GM18499 (cell line): ENCODE measurements around the gene FBXO36.

Experiments
- ATAC-seq: cut with Tn5 transposase; IDR thresholded peaks from one replicate; pipeline ENCODE4 v1.9.1; 2021; ENCODE audit warnings: moderate number of reproducible peaks; ENCODE audit not compliant: insufficient read depth, unreplicated experiment

Gene FBXO36

GRCh38 chr2:230042195-230042594 is 119.9 kb downstream of the FBXO36 start:
- no peak for ATAC-seq

- no peak for ATAC-seq
Measured at GRCh38 chr2:230043025-230043424, 120.7 kb downstream of the FBXO36 start.

- no peak for ATAC-seq
Measured at GRCh38 chr2:230043461-230043860, 121.2 kb downstream of the FBXO36 start.

- ATAC-seq: no peak
Measured at GRCh38 chr2:230046491-230046890, 124.2 kb downstream of the FBXO36 start.

GRCh38 chr2:230048010-230048671 is 125.8 kb downstream of the FBXO36 start:
- no peak for ATAC-seq

GRCh38 chr2:230050136-230050535 is 127.8 kb downstream of the FBXO36 start:
- no peak for ATAC-seq

GRCh38 chr2:230052299-230052698 is 130.0 kb downstream of the FBXO36 start:
- ATAC-seq: no peak

- ATAC-seq: no peak
Measured at GRCh38 chr2:230053753-230054478, 131.6 kb downstream of the FBXO36 start.

- no peak for ATAC-seq
Measured at GRCh38 chr2:230060672-230061293, 138.5 kb downstream of the FBXO36 start.
